Measurements from ENCODE around the gene SMAD6.

- TF ChIP-seq CTCF (IDR thresholded peaks at IDR 0.05) (no peak), RAD21 (IDR thresholded peaks at IDR 0.05; ENCODE audit: low read length) (no peak), JUND (IDR thresholded peaks at IDR 0.05) (no peak), NRF1 (IDR thresholded peaks at IDR 0.05; ENCODE audit: low read depth, low read length) (no peak), ZBTB33 (IDR thresholded peaks at IDR 0.05; ENCODE audit: borderline replicate concordance, low read depth) (no peak), NFIC (IDR thresholded peaks at IDR 0.05; ENCODE audit: borderline replicate concordance) (no peak), USF2 (IDR thresholded peaks at IDR 0.05; ENCODE audit: borderline replicate concordance, low read depth, low read length) (no peak), FOXM1 (IDR thresholded peaks at IDR 0.05; ENCODE audit: low read depth) (no peak)
- TF ChIP-seq, protein P1, sequence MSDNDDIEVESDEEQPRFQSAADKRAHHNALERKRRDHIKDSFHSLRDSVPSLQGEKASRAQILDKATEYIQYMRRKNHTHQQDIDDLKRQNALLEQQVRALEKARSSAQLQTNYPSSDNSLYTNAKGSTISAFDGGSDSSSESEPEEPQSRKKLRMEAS (IDR thresholded peaks at IDR 0.05; ENCODE audit: low read depth) = no peak
Measured at GRCh38 chr15:66711862-66712261, 9.8 kb downstream of the SMAD6 start.

Measured in SK-N-SH (cell line).